HG03095 (cell line): ENCODE measurements around the gene CERS5.

Source experiments
- ATAC-seq: cut with Tn5 transposase; IDR thresholded peaks from one replicate; pipeline ENCODE4 v1.9.1; 2021; ENCODE audit warnings: moderate library complexity; ENCODE audit not compliant: unreplicated experiment

Gene CERS5, protein sequence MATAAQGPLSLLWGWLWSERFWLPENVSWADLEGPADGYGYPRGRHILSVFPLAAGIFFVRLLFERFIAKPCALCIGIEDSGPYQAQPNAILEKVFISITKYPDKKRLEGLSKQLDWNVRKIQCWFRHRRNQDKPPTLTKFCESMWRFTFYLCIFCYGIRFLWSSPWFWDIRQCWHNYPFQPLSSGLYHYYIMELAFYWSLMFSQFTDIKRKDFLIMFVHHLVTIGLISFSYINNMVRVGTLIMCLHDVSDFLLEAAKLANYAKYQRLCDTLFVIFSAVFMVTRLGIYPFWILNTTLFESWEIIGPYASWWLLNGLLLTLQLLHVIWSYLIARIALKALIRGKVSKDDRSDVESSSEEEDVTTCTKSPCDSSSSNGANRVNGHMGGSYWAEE

DNA sequence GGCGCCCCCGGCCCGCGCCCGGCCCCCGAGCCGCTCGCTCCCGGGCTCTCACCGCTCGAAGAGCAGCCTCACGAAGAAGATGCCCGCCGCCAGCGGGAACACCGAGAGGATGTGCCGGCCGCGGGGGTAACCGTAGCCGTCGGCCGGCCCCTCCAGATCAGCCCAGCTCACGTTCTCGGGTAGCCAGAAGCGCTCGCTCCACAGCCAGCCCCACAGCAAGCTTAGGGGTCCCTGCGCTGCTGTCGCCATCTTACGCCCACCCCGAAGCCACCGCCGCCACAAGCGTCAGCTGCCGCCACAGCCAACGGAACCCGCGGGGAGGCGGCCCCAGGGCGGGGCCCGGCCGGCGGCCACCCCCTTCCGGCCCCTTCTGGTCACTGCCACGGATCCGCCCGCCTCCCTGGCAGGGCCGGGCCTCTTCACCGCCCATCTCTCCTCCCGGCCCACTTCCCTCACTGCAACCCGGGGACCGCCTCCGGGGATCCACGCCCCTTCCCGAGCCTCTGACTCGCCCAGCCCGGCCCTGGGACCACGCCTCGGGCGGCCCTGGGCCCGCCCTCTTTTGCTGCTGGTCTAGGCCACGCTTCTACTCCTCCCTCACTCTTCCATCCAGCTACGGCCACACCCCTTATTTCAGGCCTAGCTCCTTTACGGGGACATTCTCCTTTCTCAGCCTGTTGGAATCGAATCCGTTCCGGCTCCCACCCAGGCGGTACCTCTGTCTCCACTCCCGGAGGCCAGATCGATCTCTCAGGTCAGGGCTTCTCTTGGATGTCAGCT lies at the start of gene CERS5:
Gene CERS5, minus strand, starts transcription at position 321 of the 780 bp plus-strand sequence. Its CDS starts 72 bp downstream, at position 249.
- peak; percentile 97 for ATAC-seq

DNA sequence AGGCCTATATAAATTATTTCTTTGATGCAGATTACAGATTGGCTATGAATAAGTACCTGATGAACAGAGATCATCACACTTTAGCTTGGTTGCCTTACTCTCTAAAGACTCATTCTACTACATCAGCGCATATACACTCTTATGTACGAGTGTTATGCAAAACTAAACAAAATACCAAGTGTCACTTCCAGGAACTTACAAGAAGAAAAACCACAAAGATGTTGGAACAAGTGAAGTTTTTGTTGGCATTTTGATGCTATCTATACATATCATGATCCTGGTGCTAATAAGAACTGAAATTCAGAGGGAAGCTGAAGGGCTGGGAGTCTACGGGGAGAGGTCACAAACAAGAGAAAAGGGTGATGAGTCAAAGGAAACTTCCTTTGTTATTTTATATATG lies 47.9 kb upstream of the CERS5 start:
- ATAC-seq = no peak

DNA sequence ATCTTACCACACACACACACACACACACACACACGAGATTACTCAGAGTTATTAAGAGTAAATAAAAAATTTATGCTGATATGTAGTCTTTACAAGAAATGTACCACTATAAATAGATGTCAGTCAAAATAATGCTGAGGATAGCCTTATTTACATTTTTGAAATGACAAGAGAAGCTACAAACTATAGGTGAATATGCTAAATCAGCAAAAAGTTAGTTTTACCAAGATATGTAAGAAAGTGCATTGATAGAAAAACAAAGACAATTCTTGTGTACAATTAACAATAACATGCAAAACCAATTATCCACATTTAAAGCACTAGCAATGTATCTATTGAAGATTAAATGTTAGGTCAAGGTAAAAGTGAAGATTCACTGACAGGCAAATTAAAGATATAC lies 46.8 kb upstream of the CERS5 start:
- no peak for ATAC-seq

DNA sequence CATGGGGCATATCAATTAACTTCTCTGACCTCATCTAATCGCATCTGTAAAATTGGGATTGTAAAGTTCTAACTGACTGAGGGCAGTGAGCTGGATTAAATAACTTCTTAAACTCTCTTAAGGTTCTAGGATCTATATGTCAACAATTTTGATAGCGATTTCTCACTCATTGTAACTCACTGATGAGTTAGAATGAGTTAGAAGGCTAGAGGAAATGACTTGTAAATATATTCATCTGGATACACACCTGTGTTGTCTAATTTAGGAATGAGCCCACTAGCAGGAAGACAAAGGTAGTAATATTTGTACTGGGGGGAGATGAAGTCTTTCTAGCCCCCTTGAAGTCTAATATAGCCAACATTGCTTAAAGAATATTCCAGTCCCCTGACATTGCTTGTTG lies 46.3 kb upstream of the CERS5 start:
- no peak for ATAC-seq

DNA sequence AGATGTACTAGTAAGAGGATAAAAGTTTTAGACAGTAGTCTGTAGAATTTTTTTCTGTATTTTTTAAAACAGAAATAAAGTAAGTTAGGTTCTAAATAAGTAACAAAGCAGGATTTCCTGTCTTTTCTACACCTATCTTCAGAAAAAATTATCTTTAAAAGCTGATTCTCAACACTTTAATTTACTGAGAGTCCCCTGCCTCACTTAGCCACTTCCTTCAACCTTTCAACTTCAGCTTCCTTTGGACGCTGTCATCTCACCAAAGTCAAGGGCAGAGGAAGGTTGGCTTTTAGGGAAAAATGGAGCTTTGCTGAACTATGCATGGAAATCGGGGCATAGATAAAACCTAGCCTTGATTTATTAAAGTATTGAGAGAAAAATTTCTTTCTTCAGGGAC lies 44.9 kb upstream of the CERS5 start:
- ATAC-seq = no peak

DNA sequence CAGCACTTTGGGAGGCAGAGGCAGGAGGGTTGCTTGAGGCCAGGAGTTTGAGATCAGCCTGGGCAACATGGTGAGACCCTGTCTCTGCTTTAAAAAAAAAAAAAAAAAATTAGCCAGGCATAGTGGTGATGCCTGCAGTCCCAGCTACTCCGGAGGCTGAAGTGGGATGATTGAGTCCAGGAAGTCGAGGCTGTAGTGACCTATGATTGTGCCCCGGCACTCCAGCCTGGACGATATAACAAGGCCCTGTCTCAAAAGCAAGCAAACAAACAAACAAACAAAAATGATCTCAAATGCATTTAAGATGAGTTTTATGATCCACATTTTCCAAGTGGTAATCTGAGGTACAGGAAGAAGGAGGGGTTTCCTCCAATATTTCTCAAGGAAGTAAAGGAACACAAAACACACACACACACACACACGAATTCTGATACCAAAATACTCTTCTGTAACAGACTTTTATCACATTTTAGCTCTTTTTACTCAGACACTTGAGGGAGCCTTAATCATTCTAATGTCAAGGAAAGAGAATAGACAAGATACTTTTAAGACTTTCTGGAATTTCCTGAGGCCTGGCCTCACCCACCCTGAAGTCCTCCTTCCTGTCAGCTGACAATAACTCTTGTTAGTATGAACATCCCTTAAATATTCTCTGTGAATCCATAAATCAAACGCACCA lies 44.4 kb upstream of the CERS5 start:
- no peak for ATAC-seq

DNA sequence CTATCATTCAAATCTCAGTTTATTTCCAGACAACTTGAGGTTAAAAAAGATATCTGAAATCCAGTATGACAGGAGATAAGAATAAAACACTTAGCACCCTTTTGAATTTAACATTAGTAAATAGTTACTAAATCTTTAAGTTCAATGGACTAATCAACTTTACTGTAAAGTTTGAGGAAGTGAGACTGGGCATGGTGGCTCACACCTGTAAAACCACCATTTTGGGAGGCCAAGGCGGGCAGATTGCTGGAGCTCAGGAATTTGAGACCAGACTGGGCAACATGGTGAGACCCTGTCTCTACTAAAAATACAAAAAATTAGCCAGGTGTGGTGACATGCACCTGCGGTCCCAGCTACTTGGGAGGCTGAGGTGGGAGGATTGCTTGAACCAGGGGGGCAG lies 40.3 kb upstream of the CERS5 start:
- ATAC-seq = no peak

DNA sequence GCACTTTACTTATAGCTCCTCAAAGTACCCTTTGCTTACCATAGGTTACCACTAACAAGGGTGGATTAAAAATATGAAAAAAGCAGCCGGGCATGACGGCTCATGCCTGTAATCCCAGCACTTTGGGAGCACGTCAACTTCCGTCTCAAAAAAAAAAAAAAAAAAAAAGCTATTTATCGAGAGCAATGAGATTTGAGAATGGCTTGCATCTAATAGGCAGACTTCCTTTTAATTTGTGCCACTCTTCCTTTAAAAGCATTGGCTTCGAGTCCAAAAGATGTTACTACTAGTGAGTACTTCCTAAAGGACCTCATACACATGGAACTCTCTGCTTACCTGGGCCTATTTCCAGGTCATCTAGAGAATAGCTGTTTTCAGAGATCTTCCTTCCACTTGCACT lies 38.5 kb upstream of the CERS5 start:
- no peak for ATAC-seq

DNA sequence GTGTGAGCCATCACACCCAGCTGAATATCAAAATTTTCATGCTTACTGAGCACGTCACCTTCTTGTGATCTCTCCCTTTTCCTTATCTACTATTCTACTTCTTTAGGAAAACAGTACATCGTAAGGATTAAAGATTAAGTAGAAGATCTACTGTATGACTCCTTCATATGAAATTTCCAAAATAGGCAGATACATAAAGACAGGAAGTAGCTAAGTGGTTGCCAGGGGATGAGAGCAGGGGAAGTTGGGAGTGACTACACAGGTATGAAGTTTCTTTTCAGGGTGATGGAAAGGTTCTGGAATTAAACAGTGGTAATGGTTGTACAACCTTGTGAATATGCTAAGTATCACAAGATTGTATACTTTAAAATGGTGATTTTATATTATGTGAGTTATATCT lies 36.5 kb upstream of the CERS5 start:
- no peak for ATAC-seq

DNA sequence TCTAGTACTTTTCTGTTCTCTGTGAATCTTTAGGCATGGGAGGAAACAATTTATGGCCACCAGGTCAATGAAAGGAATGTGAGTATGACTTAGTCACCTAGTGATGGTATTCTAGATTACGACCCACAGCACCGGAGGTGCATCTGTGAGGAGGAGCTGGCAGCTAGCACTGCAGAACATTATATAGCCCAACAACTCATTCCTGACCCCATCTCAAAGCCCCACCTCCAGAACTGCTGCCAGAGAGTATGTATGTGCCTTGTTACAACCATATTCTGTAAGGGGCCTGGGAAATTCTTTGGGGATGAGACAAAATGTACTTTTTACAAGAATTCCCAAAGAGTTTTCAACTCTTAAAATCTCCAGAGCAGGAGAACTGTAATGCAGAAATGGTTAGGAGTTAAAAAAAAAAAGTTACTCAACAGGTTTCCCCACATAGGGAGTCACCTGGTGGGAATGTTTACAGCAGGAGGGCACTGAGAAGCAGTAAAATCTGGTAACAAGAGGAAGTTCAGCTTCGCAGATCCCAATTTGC lies 34.9 kb upstream of the CERS5 start:
- ATAC-seq = no peak

DNA sequence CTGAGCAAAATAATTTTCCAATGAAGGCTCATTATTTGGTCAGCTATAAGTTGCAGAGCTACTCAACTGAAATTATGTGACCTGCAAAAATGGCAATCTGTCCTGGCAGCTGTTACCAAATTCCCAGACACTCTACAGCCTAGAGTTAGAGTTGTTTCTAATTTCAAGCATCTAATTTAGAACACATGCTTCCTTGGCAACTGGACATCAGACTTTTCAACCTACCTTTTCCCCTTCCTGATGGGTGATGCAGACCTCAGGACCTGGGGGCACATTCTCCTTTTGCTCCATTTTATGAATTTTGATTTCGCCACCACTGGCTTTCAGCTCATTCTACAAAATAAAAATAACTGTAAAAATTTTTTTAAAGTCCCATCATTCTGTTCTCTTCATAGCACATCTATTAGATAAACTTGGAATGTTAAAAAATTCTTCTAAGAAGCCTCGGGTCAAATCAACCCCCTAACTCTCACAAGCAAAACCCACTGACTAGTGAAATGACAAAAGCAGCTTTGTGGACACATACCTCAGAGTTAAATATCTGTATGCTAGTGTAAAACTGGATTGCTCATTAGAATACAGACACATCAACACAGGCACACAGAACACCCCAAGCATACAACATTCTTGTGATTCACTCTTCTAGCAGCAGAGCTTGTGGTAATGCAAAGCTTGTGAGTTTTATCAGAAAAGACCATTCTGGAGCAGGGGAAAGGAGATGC lies 33.5 kb upstream of the CERS5 start:
- no peak for ATAC-seq

DNA sequence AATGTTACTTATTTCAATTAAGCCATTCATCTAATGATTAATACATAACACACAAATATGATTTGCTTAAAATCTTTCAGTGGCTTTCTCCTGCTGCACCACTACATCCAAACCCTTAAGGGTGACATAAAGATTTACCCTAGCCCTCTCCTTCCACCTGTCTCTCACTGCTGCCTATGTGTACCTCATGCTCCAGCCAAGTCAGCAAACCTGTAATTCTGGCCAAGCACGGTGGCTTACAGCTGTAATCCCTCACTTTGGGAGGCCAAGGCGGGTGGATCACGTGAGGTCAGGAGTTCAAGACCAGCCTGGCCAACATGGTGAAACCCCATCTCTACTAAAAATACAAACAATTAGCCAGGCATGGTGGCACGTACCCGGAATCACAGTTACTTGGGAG lies 31.7 kb upstream of the CERS5 start:
- ATAC-seq = no peak

DNA sequence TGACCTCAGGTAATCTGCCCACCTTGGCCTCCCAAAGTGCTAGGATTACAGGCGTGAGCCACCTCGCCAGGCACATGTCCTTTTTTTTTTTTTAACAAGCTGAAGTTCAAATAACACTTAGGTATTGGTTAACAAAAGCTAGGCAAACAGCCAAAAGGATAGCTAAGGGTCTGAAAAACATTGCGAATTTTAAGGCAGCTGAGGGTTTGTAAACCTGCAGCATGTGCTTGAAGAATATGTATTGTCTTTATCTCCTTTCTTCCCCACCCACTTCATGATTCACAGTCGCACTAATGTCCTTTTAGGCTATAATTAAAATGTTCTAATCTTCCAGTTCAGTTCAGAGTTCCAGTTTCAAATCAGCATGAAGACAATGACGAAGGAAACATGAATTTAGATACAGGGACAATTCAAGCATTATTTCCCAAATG lies 30.1 kb upstream of the CERS5 start:
- ATAC-seq = no peak

DNA sequence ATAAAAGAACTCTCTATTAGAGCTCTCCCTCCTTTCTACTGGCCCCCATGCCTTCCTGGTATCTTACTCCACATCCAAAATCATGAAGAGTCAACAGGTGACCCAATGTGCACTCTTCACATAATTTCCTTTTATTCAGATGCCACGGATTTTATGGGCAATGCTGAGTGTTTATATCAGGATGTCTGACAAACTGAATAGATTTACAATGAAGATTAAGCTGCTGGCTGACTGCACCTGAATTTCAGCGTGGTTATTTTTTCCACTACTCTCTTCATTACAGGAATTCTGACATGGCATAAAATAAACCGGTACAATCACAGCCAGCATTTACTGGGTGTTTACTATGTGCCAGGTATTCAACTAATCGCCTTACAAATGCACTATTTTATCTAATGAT lies 29.4 kb upstream of the CERS5 start:
- no peak for ATAC-seq

DNA sequence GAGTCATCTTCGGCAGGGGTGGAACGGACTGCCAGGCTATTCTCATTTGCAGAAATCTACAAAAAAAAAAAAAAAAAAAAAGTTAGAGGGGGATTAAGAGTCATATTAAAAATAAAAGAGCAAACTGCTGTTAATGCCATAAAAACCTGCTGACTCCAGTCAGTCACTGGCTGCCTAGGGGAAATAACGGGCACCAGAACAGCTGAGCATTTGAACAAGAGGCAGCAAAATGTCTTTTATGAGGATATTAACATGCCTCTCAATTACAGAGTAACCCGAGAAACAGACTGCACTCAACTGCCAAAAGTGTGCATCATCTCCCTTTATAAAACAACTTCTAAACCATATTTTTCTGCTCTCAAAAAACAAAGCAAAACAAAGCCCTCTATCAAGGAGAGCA lies 28.7 kb upstream of the CERS5 start:
- no peak for ATAC-seq

DNA sequence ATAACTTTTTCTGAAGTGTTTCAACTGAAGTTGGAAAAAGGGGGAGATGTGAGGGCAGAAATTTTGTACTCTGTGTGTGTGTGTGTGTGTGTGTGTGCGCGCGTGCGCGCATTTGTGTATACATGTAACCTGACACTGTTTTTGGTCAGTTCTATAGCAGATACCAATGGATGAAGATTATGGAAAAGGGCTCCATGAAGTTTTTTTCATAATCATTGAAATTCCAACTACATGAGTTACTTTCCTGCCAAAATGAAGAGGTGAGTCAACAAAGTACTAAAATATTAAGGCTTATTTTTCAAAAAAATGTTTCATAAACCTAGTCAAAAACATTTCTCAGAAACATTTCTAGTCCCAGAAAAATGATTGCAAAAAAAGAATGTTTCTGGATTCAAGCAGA lies 25.7 kb upstream of the CERS5 start:
- no peak for ATAC-seq

DNA sequence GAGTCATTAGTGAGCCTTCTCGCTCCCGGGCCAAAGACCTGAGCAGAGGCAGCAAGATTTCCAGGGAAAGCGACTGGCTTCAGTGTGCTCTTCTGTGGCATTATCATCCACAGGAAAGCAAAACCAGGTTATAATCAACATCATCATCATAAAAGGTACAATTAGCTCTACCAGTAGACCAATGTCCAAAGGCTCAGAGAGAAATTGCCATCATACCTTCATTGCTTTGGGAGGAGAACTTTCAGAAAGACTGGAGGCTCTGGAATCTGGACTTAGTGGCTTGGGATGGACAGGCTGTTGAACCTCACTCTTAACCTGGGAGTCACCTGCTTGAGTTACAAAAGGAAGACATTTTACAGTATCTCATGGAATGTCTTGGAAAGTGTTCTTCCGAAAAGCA lies 25.1 kb upstream of the CERS5 start:
- ATAC-seq = no peak

DNA sequence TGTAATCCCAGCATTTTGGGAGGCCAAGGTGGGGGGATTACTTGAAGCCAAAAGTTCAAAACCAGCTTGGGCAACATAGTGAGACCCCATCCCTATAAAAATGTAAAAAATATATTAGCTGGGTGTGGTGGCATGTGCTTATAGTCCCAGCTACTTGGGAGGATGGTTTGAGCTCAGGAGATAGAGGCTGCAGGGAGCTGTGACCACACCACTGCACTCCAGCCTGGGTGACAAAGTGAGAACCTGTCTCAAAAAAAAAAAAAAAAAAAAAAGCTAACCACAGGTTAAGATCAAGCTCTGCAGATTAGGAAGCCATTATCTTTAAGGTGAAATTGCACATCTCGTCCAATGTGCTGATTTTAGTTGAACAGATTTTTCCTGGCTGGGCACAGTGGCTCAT lies 23.7 kb upstream of the CERS5 start:
- ATAC-seq = no peak

DNA sequence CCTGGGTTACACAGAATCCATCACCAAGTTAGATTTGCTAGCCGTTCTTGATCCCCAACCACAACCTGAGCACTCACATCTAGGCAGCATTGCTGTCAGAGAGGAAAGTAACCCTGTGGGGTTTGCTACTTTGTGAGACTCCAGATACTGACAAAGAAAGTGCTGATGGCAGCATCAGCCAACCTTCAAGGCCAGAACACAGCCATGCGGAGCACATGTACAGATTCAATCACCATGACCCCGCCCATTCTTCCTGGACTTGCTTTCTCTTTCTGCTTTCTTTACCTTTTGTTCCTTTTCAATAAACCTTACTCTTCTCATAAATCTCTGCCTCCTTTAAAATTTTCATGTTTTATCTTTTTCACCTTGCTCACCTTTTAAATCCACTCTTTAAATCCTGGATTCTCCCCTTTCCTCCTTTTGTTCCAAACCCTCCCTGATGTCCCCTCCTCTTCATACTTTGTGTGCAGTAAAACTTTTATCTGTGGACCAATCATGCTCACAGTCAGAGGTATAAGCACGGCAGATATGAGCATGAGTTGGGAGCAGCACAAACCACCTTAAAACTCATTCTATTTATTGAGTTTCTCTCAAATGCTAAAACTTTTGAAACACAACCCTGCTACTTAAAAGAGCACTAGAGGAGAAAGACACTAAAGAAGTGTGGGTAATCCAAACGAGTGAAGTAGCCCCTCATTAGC lies 21.9 kb upstream of the CERS5 start:
- ATAC-seq = no peak

DNA sequence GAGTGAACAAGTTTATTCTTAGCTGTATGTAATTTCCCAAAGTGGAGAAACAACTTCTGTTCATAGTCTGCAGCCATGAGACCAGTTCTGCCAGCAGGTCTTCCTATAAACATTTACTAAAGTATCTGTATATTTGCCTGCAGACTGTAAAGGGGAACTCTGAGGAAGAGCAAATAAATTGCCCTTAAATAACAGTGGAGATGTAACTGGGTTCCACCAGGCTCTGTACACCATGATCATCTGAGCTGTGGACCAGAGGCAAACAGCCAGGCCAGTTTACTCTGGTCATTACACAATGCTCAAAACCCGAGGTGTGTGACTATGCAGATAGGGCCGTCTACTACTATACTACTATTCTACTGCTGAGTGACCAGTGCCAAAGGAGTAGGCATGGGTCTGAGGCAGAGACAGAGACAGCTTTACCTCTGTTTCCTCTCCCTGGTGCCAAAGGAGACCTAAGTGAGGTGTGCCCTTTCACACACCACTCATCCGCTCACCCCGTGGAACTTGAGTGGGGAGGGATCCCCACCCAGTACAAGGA lies 21.1 kb upstream of the CERS5 start:
- no peak for ATAC-seq
